ENCODE measurements around the gene CADM4.

- TF ChIP-seq EP300 (IDR thresholded peaks at IDR 0.05; ENCODE audit: borderline replicate concordance in 1 of 2, low read depth in 1 of 2, low read length in 1 of 2): no peak
- TF ChIP-seq CTCF (IDR thresholded peaks at IDR 0.05): no peak
- TF ChIP-seq POLR2AphosphoS5 (IDR thresholded peaks at IDR 0.05; ENCODE audit: low read depth, low read length): no peak
- TF ChIP-seq YY1 (IDR thresholded peaks at IDR 0.05; ENCODE audit: low read depth): no peak
- no peak for TF ChIP-seq SMC3 (IDR thresholded peaks at IDR 0.05; ENCODE audit: low read depth, low read length)
Observed at GRCh38 chr19:43589678-43590077, 50.0 kb downstream of the CADM4 start.
